HG02852 (cell line): ENCODE results near the gene PDE4D.
"Not testable (repeated sequence)": the region's sequence is repeated elsewhere in the genome, so short reads cannot be mapped to it uniquely, and the experiment has no call there.

Experiments
- ATAC-seq: cut with Tn5 transposase; IDR thresholded peaks from one replicate; pipeline ENCODE4 v1.9.1; 2021; ENCODE audit warnings: mild to moderate bottlenecking, moderate library complexity; ENCODE audit not compliant: unreplicated experiment

The PDE4D gene

GRCh38 chr5:59317023-59317773, 576.3 kb downstream of the PDE4D start:
- no peak for ATAC-seq

- no peak for ATAC-seq
Observed at GRCh38 chr5:59312223-59312622, 581.3 kb downstream of the PDE4D start.

GRCh38 chr5:59308685-59309084, 584.8 kb downstream of the PDE4D start:
- ATAC-seq = not testable (repeated sequence)

- not testable (repeated sequence) for ATAC-seq
Observed at GRCh38 chr5:59303289-59303716, 590.2 kb downstream of the PDE4D start.

- ATAC-seq = not testable (repeated sequence)
Observed at GRCh38 chr5:59302509-59302908, 591.0 kb downstream of the PDE4D start.

GRCh38 chr5:59301727-59302126, 591.8 kb downstream of the PDE4D start:
- ATAC-seq = no peak

GRCh38 chr5:59300930-59301329, 592.6 kb downstream of the PDE4D start:
- ATAC-seq = no peak

GRCh38 chr5:59299006-59299405, 594.5 kb downstream of the PDE4D start:
- no peak for ATAC-seq

GRCh38 chr5:59296317-59297264, 596.9 kb downstream of the PDE4D start:
- ATAC-seq = no peak

- no peak for ATAC-seq
Observed at GRCh38 chr5:59293700-59294099, 599.8 kb downstream of the PDE4D start.

GRCh38 chr5:59291941-59292340, 601.6 kb downstream of the PDE4D start:
- ATAC-seq = no peak

GRCh38 chr5:59287884-59288283, 605.6 kb downstream of the PDE4D start:
- no peak for ATAC-seq

- no peak for ATAC-seq
Observed at GRCh38 chr5:59287361-59287760, 606.2 kb downstream of the PDE4D start.

GRCh38 chr5:59286510-59286909, 607.0 kb downstream of the PDE4D start:
- ATAC-seq = no peak

GRCh38 chr5:59285300-59286016, 608.1 kb downstream of the PDE4D start:
- no peak for ATAC-seq

- no peak for ATAC-seq
Observed at GRCh38 chr5:59282726-59283125, 610.8 kb downstream of the PDE4D start.

- ATAC-seq = no peak
Observed at GRCh38 chr5:59279979-59280378, 613.5 kb downstream of the PDE4D start.

- no peak for ATAC-seq
Observed at GRCh38 chr5:59276917-59277372, 616.6 kb downstream of the PDE4D start.

GRCh38 chr5:59276325-59276675, 617.2 kb downstream of the PDE4D start:
- no peak for ATAC-seq

GRCh38 chr5:59275510-59276324, 617.8 kb downstream of the PDE4D start:
- no peak for ATAC-seq
